ENCODE results near the gene YARS1. TPM values are rescaled to one million over a fixed set of nuclear protein-coding genes. Genes with fewer than 3 reads are reported as not detected.

Gene YARS1
- total RNA-seq, 1 experiment from 2014 or later, result 180 TPM

- Histone ChIP-seq H3K4me1 (replicated peaks; ENCODE audit: insufficient read depth) (peaks cover 52% of the 10 kb centered on the region), H3K36me3 (ENCODE audit: low read depth) (peaks cover 31% of the 10 kb centered on the region), H3K27ac (peak overlapping the region; percentile 51), H2AFZ (no peak overlapping the region), H3K4me3 (no peak overlapping the region), H3K9me3 (ENCODE audit: insufficient read depth, low read depth) (no peaks in the 10 kb centered on the region), H3K79me2 (ENCODE audit: low read depth) (peaks cover 16% of the 10 kb centered on the region), H3K9me2 (ENCODE audit: insufficient read depth) (no peaks in the 10 kb centered on the region), H3K27me3 (ENCODE audit: insufficient read depth, low read depth) (no peaks in the 10 kb centered on the region), H3F3A (ENCODE audit: insufficient read depth, low read depth) (peaks cover 80% of the 10 kb centered on the region), H3K4me2 (no peak overlapping the region), H4K20me1 (ENCODE audit: insufficient read depth) (peaks cover 20% of the 10 kb centered on the region; the same call in 1 of the 2 replicates)
- ChIA-PET CTCF (interaction anchor here (0.9 to 3.3 kb wide), 2 partner anchors 21 to 62 kb away, joined by 4 to 20 read pairs; no protein-coding TSS in a partner anchor), POLR2A (ENCODE audit: unreplicated experiment) (interaction anchor here (0.6 to 1.1 kb wide), 2 partner anchors 10 to 13 kb away, joined by 5 read pairs; no protein-coding TSS in a partner anchor)
- intact Hi-C loops (cut with micrococcal nuclease; ENCODE audit: unreplicated experiment), result no loop called here
- BruUV-seq (replicated peaks), result TSS peak; percentile 18
- peak in 1 of 2 experiments; percentile 34 for DNase-seq
- no peak for TF ChIP-seq EZH2 (IDR thresholded peaks at IDR 0.05; ENCODE audit: low read depth)
- TF ChIP-seq, protein P1, sequence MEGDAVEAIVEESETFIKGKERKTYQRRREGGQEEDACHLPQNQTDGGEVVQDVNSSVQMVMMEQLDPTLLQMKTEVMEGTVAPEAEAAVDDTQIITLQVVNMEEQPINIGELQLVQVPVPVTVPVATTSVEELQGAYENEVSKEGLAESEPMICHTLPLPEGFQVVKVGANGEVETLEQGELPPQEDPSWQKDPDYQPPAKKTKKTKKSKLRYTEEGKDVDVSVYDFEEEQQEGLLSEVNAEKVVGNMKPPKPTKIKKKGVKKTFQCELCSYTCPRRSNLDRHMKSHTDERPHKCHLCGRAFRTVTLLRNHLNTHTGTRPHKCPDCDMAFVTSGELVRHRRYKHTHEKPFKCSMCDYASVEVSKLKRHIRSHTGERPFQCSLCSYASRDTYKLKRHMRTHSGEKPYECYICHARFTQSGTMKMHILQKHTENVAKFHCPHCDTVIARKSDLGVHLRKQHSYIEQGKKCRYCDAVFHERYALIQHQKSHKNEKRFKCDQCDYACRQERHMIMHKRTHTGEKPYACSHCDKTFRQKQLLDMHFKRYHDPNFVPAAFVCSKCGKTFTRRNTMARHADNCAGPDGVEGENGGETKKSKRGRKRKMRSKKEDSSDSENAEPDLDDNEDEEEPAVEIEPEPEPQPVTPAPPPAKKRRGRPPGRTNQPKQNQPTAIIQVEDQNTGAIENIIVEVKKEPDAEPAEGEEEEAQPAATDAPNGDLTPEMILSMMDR (conservative IDR thresholded peaks at IDR 0.05), result no peak
Measured at GRCh38 chr1:32774464-32774808, 42.7 kb downstream of the YARS1 start.

DNA sequence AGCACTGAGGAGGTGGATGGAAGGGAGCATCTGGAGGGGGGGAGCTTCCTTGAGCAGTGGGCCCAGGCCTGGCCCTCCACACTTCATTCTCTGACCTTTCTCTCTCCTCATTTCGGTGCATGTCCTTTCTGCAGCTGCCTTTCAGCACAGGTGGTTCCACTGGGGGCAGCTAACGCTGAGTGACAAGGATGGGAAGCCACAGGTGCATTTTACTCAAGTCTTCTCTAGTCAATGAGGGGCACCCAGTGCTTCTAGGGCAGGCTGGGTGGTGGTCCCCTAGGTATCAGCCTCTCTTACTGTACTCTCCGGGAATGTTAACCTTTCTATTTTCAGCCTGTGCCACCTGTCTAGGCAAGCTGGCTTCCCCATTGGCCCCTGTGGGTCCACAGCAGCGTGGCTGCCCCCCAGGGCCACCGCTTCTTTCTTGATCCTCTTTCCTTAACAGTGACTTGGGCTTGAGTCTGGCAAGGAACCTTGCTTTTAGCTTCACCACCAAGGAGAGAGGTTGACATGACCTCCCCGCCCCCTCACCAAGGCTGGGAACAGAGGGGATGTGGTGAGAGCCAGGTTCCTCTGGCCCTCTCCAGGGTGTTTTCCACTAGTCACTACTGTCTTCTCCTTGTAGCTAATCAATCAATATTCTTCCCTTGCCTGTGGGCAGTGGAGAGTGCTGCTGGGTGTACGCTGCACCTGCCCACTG lies 43.2 kb downstream of the YARS1 start:
- Histone ChIP-seq H3K4me3 (no peak overlapping the region), H4K20me1 (ENCODE audit: insufficient read depth) (peaks cover 20% of the 10 kb centered on the region; the same call in 1 of the 2 replicates), H3K79me2 (ENCODE audit: low read depth) (peaks cover 15% of the 10 kb centered on the region), H3K4me2 (no peak overlapping the region), H3K4me1 (replicated peaks; ENCODE audit: insufficient read depth) (peaks cover 54% of the 10 kb centered on the region), H3K27ac (peak overlapping the region; percentile 51), H3K9me3 (ENCODE audit: insufficient read depth, low read depth) (no peaks in the 10 kb centered on the region), H3F3A (ENCODE audit: insufficient read depth, low read depth) (peaks cover 79% of the 10 kb centered on the region), H3K9me2 (ENCODE audit: insufficient read depth) (no peaks in the 10 kb centered on the region), H3K27me3 (ENCODE audit: insufficient read depth, low read depth) (no peaks in the 10 kb centered on the region), H3K36me3 (ENCODE audit: low read depth) (peaks cover 26% of the 10 kb centered on the region), H2AFZ (no peak overlapping the region)
- DNase-seq, result peak in 1 of 2 experiments; percentile 31
- no peak for TF ChIP-seq EZH2 (IDR thresholded peaks at IDR 0.05; ENCODE audit: low read depth)
- TF ChIP-seq, protein P1 (conservative IDR thresholded peaks at IDR 0.05), result no peak
- ChIA-PET CTCF (interaction anchor here (0.6 to 3.3 kb wide), 3 partner anchors 20 to 61 kb away, joined by 4 to 23 read pairs (median 20); no protein-coding TSS in a partner anchor), POLR2A (ENCODE audit: unreplicated experiment) (interaction anchor here (0.6 to 1.1 kb wide), 2 partner anchors 10 to 12 kb away, joined by 5 read pairs; no protein-coding TSS in a partner anchor)
- intact Hi-C loops (cut with micrococcal nuclease; ENCODE audit: unreplicated experiment), result loop anchor here (1.0 to 2.0 kb wide), 4 partner anchors 15 to 62 kb away; no protein-coding TSS in a partner anchor
- no TSS peak for BruUV-seq (replicated peaks)

- peak overlapping the region; percentile 51; the same call in 1 of the 2 replicates for H3K27ac ChIP-seq
Measured at GRCh38 chr1:32773018-32773763, 44.0 kb downstream of the YARS1 start.

More at GRCh38 chr1:32773018-32773763, 44.0 kb downstream of the YARS1 start:
- Histone ChIP-seq H3K4me1 (replicated peaks; ENCODE audit: insufficient read depth) (peaks cover 62% of the 10 kb centered on the region), H3F3A (ENCODE audit: insufficient read depth, low read depth) (peaks cover 79% of the 10 kb centered on the region), H3K4me2 (no peak overlapping the region), H2AFZ (no peak overlapping the region), H3K9me2 (ENCODE audit: insufficient read depth) (no peaks in the 10 kb centered on the region), H3K36me3 (ENCODE audit: low read depth) (peaks cover 27% of the 10 kb centered on the region), H3K79me2 (ENCODE audit: low read depth) (peaks cover 20% of the 10 kb centered on the region), H4K20me1 (ENCODE audit: insufficient read depth) (peaks cover 20% of the 10 kb centered on the region; the same call in 1 of the 2 replicates), H3K9me3 (ENCODE audit: insufficient read depth, low read depth) (no peaks in the 10 kb centered on the region), H3K27me3 (ENCODE audit: insufficient read depth, low read depth) (no peaks in the 10 kb centered on the region), H3K4me3 (no peak overlapping the region)
- TF ChIP-seq, protein P1 (conservative IDR thresholded peaks at IDR 0.05), result peak; percentile 96
- no peak for TF ChIP-seq EZH2 (IDR thresholded peaks at IDR 0.05; ENCODE audit: low read depth)
- intact Hi-C loops (cut with micrococcal nuclease; ENCODE audit: unreplicated experiment), result loop anchor here (1.0 to 2.0 kb wide), 4 partner anchors 14 to 61 kb away; no protein-coding TSS in a partner anchor
- DNase-seq, result peak; percentile 72 to 85
- POLR2A ChIA-PET (ENCODE audit: unreplicated experiment), result interaction anchor here (1.1 kb wide), 1 partner anchor 12 kb away, joined by 5 read pairs; no protein-coding TSS in a partner anchor
- CTCF ChIA-PET, result interaction anchor here (0.6 to 1.5 kb wide), 6 partner anchors 11 to 61 kb away, joined by 3 to 23 read pairs (median 4); no protein-coding TSS in a partner anchor
- no TSS peak for BruUV-seq (replicated peaks)

All from PC-9 (cell line).